Activated T-cell treated with anti-CD3 and anti-CD28 coated beads, Interleukin-2, amount 50 U/mL, for 72 hours (primary cell): ENCODE measurements around the gene MYEF2. TPM values are rescaled to one million over a fixed set of nuclear protein-coding genes. Genes with fewer than 3 reads are reported as not detected.

Experiments
- ATAC-seq, 2 donors: fragments of 150-1000 bp; cut with Tn5 transposase; replicated peaks in 1 of 2; 2 replicates each; pipeline ENCODE4 v1.10.0; 2021; ENCODE audit warnings: moderate library complexity in 2 of 2, mild to moderate bottlenecking in 1 of 2
- DNase-seq, 2 donors: peaks; one replicate each; pipeline ENCODE4 v3.0.0; 2021 to 2022; ENCODE audit warnings: mixed read lengths in 1 of 2
- H3K27ac Mint-ChIP-seq: one replicate; pipeline ENCODE4 v1.8.0; 2022; ENCODE audit warnings: mild to moderate bottlenecking, moderate library complexity, mixed read lengths
- H3K27me3 Mint-ChIP-seq: one replicate; pipeline ENCODE4 v1.8.0; 2022; ENCODE audit warnings: low read depth, mixed read lengths
- H3K36me3 Mint-ChIP-seq, 2 donors: one replicate each; pipeline ENCODE4 v1.8.0; 2022; ENCODE audit warnings: mixed read lengths in 2 of 2, mild to moderate bottlenecking in 1 of 2; ENCODE audit not compliant: insufficient read depth in 2 of 2
- H3K4me1 Mint-ChIP-seq: one replicate; pipeline ENCODE4 v1.8.0; 2022; ENCODE audit warnings: low read depth, mixed read lengths
- H3K4me3 Mint-ChIP-seq, 2 donors: one replicate each; pipeline ENCODE4 v1.8.0; 2022; ENCODE audit warnings: mild to moderate bottlenecking in 2 of 2, mixed read lengths in 2 of 2, moderate library complexity in 2 of 2
- H3K9me3 Mint-ChIP-seq, 2 donors: one replicate each; pipeline ENCODE4 v1.8.0; 2022; ENCODE audit warnings: mixed read lengths in 2 of 2
- total RNA-seq, 2 donors: library from RNA; stranded (reverse); gene quantifications; one replicate each; pipeline ENCODE4 v1.2.3, GENCODE V29; 2022

Gene MYEF2
- total RNA-seq, 2 donors from 2014 or later, result 44.2 to 47.6 TPM

DNA sequence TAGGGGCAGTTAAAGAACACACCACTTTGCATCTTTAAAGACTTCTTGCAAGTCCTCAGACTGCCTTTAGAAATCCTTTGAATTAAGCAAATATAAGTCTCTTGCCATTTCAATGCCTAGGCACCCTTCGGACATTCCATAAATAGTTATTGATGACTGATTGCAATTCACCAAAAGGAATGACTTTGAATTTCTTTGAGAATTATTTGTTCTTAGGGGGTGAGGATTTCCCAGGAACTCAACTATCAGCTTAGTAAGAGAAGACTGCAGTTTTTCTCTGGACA is 495 bp upstream of the MYEF2 start:
- ATAC-seq (no peak), DNase-seq (no peak)
- Mint-ChIP-seq H3K27ac (no peak overlapping the region), H3K36me3 (peaks cover 2% of the 10 kb centered on the region in 2 donors), H3K9me3 (no peaks in the 10 kb centered on the region), H3K27me3 (peaks cover 22% of the 10 kb centered on the region), H3K4me1 (peaks cover 23% of the 10 kb centered on the region), H3K4me3 (peak overlapping the region; percentile 31 to 53)

DNA sequence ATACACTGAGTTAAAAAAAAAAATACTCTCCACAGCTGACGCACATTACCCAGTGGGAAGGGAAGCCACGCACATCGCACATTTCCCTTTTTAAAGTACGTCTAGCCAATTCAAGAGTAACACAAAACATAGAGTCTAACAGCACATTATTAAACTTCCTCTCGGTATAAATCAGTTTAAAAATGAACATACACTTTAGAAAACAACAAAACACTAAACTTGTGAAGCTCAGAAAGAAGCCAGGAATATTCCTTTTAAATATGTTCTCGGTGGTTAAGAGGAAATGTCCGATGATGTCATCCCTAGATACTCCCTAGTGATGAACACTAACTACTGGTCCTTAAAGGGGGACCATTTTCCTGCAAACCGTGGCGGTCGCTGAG is 721 bp downstream of the MYEF2 start:
- peak overlapping the region; percentile 84 to 95 for H3K4me3 Mint-ChIP-seq
- peaks cover 2 to 3% of the 10 kb centered on the region in 2 donors for H3K9me3 Mint-ChIP-seq
- peak overlapping the region; percentile 90 for H3K27ac Mint-ChIP-seq
- ATAC-seq, result peak; percentile 67 to 74
- peaks cover 5 to 10% of the 10 kb centered on the region in 2 donors for H3K36me3 Mint-ChIP-seq
- peaks cover 21% of the 10 kb centered on the region for H3K27me3 Mint-ChIP-seq
- peaks cover 23% of the 10 kb centered on the region for H3K4me1 Mint-ChIP-seq
- no peak for DNase-seq

DNA sequence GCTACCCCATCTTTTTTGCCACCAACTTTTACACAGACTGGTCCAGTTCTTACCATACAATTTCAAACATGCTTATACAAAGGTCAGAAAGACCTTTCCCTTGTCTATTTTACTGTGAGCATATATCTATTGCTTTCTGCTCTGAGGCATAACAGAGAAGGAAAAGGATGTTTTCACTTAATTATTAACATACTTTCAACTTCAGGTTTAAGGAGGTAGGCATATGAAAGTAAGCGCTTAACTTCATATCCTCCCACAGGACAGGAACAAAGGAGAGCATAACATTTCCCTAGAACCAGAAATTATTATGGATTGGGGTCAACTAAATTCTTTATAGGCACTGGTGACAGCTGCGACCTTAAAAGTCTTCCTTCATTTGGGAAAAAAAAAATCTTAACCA is 1.1 kb downstream of the MYEF2 start:
- Mint-ChIP-seq H3K9me3 (peaks cover 3 to 4% of the 10 kb centered on the region in 2 donors), H3K36me3 (peaks cover 5 to 12% of the 10 kb centered on the region in 2 donors), H3K27me3 (peaks cover 17% of the 10 kb centered on the region), H3K4me1 (peaks cover 23% of the 10 kb centered on the region), H3K4me3 (peak overlapping the region; percentile 84 to 95), H3K27ac (peak overlapping the region; percentile 90)
- no peak for DNase-seq
- no peak for ATAC-seq

DNA sequence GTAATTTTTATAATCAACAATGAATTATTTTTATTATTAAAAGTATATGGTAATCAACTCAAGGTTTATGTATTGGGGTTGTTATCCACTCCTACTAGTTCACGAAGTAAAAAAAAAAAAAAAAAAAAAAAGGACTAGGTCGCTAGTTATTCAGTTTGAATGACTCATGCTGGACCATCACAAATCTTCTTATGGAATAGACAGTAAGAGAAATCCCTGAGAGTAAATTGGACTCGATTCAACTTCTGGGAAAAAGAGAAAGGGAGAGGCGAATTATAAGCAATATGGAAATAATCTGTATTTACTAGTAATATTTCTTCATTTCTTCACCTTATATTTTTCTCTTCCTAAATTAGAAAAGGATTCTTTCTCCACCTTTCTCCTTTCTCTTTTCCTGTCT is 2.0 kb downstream of the MYEF2 start:
- H3K27ac Mint-ChIP-seq, result no peak overlapping the region
- no peak for DNase-seq
- H3K9me3 Mint-ChIP-seq, result peaks cover 3 to 4% of the 10 kb centered on the region in 2 donors
- peaks cover 5 to 12% of the 10 kb centered on the region in 2 donors for H3K36me3 Mint-ChIP-seq
- H3K4me1 Mint-ChIP-seq, result peaks cover 23% of the 10 kb centered on the region
- peaks cover 9% of the 10 kb centered on the region for H3K27me3 Mint-ChIP-seq
- H3K4me3 Mint-ChIP-seq, result no peak overlapping the region
- no peak for ATAC-seq

DNA sequence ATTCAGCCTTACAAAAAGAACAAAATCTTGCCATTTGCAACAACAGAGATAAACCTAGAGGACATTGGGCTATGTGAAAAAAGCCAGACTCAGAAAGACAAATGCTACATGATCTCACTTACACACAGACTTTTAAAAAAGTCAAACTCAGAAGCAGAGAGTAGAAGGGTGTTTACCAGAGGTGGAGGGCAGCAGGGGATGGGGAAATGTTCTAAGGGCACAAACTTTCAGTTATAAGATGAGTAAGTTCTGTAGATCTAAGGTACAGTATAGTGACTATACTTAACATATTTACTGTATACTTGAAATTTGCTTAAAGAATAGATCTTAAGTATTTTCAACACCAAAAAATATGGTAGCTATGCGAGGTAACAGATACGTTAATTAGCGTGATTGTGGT is 3.0 kb downstream of the MYEF2 start:
- Mint-ChIP-seq H3K9me3 (peaks cover 3 to 4% of the 10 kb centered on the region in 2 donors), H3K4me3 (no peak overlapping the region), H3K4me1 (peaks cover 23% of the 10 kb centered on the region), H3K27me3 (no peaks in the 10 kb centered on the region), H3K27ac (no peak overlapping the region), H3K36me3 (peaks cover 5 to 12% of the 10 kb centered on the region in 2 donors)
- DNase-seq, result no peak
- peak; percentile 27 to 31 for ATAC-seq

DNA sequence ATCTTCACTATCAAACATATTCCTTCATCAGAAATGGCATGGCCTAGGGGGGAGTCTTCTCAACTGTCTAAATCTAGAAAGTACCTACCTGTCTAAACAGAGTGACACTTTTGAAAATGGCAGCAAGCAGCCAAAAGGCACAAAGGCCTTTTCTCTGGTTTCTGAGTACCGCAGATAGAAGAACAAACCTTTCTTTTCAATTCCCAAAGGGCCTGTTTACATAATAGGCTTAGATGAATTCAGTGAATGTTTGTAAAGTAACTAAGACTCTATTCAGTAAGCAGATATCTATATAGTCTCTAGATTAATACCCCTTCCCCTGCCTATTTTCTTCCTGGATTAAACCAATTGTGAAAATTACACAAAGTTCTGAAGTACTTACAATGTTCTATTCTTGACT is 7.1 kb downstream of the MYEF2 start:
- peaks cover 3 to 4% of the 10 kb centered on the region in 2 donors for H3K9me3 Mint-ChIP-seq
- no peak overlapping the region for H3K27ac Mint-ChIP-seq
- no peaks in the 10 kb centered on the region for H3K27me3 Mint-ChIP-seq
- ATAC-seq (no peak), DNase-seq (no peak)
- H3K4me3 Mint-ChIP-seq, result no peak overlapping the region
- H3K36me3 Mint-ChIP-seq, result peaks cover 3 to 16% of the 10 kb centered on the region in 2 donors
- H3K4me1 Mint-ChIP-seq, result peaks cover 13% of the 10 kb centered on the region

DNA sequence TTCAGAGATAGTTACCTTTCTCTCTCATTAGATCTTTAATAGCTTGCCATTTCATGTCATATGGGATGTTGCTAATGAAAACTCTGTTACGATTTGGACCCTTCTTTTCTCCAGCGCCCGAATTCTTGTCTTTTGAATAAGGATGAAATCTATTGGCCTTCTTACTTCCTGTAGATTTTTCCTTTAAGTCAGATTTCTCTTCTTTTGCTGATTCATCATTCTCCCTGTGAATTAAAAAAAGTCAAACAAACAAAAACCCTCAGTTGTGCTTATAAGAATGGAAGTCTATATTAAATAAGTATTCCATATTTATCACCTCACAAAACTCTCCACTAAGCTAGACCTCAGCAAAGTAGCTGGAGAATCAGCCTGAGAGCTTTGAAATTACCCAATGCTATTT is 9.5 kb downstream of the MYEF2 start:
- Mint-ChIP-seq H3K27me3 (no peaks in the 10 kb centered on the region), H3K4me3 (no peak overlapping the region), H3K27ac (no peak overlapping the region), H3K4me1 (no peaks in the 10 kb centered on the region), H3K36me3 (peaks cover 5 to 18% of the 10 kb centered on the region in 2 donors), H3K9me3 (peaks cover 3 to 4% of the 10 kb centered on the region in 2 donors)
- DNase-seq (no peak), ATAC-seq (no peak)

DNA sequence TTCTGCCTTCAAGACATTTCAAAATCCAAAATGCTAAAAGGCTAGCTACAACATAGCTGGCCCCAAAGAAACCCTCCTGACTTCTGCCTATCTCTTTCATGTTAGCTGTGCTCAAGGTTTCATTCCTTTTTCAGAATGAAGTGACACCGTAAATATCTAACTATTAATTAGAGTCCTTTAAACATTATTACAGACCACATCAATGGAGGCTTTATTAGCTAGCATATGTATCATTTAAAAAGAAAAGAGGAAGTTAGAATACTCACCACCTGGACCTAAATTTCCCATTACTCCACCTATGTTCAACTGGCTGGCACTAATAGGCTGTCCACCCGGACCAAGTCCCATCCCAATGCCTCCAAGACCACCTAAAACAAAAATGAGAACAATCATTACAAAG is 24.6 kb downstream of the MYEF2 start:
- Mint-ChIP-seq H3K9me3 (no peaks in the 10 kb centered on the region), H3K27me3 (no peaks in the 10 kb centered on the region), H3K4me1 (no peaks in the 10 kb centered on the region), H3K36me3 (peaks cover 2 to 9% of the 10 kb centered on the region in 2 donors), H3K4me3 (no peak overlapping the region), H3K27ac (no peak overlapping the region)
- no peak for ATAC-seq
- no peak for DNase-seq

DNA sequence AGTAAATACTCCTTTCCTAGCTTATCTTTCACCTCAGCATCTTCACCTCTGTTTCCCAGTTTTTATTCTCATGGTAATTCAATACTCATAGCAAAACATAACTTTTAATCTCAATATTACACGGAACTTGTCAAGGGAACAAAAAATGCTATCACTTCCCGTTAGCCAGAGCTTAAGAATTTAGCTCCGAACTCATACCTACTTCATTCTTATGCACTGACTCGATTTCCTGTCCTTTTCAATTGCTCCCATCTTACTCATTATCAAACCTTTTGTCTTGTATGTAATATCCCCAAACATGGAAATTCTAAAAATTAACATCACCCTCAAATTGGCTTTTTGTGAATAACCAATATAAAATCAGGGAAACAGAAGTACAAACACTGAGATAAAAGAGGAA is 28.2 kb downstream of the MYEF2 start:
- no peak overlapping the region for H3K4me3 Mint-ChIP-seq
- no peaks in the 10 kb centered on the region for H3K4me1 Mint-ChIP-seq
- H3K27me3 Mint-ChIP-seq, result no peaks in the 10 kb centered on the region
- DNase-seq (no peak), ATAC-seq (no peak)
- peaks cover 2 to 9% of the 10 kb centered on the region in 2 donors for H3K36me3 Mint-ChIP-seq
- no peaks in the 10 kb centered on the region for H3K9me3 Mint-ChIP-seq
- H3K27ac Mint-ChIP-seq, result no peak overlapping the region

DNA sequence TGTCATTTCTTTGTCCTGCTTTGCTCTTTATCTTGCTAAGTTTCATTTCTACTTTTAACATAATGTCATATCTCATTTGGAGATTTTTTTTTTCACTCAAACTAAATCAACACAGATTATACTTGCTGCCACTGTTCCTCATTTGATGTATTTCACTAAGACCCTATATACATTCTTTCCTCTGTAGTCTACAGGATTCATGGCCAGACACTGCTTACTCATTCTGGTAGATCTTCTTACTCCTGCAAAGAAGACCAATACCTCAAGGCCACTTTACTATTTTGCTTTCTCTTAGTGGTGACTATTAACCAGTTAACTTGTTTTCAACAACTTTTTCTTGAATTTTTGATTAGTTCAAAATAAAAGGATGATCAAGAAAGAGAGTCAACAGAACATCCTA is 30.7 kb downstream of the MYEF2 start:
- H3K36me3 Mint-ChIP-seq, result peaks cover 2 to 6% of the 10 kb centered on the region in 2 donors
- DNase-seq (no peak), ATAC-seq (no peak)
- no peaks in the 10 kb centered on the region for H3K4me1 Mint-ChIP-seq
- no peak overlapping the region for H3K27ac Mint-ChIP-seq
- H3K4me3 Mint-ChIP-seq, result no peak overlapping the region
- no peaks in the 10 kb centered on the region for H3K27me3 Mint-ChIP-seq
- no peaks in the 10 kb centered on the region for H3K9me3 Mint-ChIP-seq

DNA sequence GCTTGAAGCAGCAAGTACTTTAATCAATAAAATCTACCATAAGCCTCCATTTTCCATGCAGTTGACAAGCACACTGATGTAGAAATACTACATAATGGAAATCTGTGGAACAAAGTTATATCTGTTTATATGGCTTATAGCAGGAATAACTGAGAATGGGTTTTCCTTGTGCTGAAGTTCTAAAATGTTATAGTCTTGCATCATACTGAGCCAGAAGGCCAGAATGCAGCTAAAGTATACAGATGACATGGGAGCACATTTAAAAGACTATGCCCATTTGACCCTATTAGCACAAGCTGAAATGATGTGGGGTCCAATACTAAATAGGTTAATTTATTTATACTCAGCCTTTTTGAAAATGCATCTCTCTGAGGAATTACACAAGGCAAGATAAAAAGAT is 32.2 kb downstream of the MYEF2 start:
- Mint-ChIP-seq H3K4me1 (no peaks in the 10 kb centered on the region), H3K27ac (no peak overlapping the region), H3K9me3 (no peaks in the 10 kb centered on the region), H3K4me3 (no peak overlapping the region), H3K36me3 (peaks cover 0 to 2% of the 10 kb centered on the region in 2 donors), H3K27me3 (no peaks in the 10 kb centered on the region)
- DNase-seq (no peak), ATAC-seq (no peak)

DNA sequence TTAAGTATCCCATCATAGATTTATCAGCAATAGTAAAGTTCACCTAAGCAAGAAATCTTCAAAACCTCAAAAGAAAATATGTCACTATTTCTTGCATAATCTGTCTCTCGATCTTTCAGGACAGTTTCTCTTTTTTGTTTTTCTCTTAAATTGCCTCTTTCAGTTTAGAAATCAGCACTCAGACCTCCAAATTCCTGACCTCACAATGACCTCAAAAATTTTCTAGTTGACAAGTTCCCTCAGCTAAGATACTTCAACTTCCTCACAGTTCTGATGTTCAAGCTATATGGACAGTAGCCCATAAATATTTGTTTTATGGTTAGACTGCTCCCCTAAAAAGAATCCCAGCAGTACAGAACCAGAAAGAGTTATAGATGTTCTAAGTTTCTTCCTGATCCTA is 33.2 kb downstream of the MYEF2 start:
- Mint-ChIP-seq H3K9me3 (no peaks in the 10 kb centered on the region), H3K27ac (no peak overlapping the region), H3K4me1 (no peaks in the 10 kb centered on the region), H3K36me3 (peaks cover 0 to 2% of the 10 kb centered on the region in 2 donors), H3K27me3 (no peaks in the 10 kb centered on the region), H3K4me3 (no peak overlapping the region)
- DNase-seq (no peak), ATAC-seq (no peak)

DNA sequence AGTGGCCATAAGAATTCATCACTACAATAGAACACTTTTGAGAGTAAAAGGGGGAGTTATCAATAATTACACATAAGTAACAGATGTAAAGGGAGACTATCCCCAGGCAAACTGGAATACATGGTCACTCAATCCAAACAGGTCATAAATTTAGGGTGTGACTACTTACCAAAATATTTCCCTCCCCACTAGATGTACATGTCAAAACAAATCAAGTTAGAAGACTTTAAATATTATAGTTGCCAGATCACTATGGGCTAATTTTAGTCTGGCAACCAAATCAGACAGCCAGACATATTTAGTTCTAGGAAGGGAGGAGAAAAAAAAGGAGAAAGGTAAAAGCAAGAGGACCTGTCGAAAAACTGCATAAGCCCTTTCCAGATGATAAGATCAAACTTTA is 34.2 kb downstream of the MYEF2 start:
- Mint-ChIP-seq H3K4me3 (no peak overlapping the region), H3K27me3 (no peaks in the 10 kb centered on the region), H3K27ac (no peak overlapping the region), H3K4me1 (no peaks in the 10 kb centered on the region), H3K9me3 (no peaks in the 10 kb centered on the region), H3K36me3 (no peaks in the 10 kb centered on the region)
- DNase-seq, result no peak
- no peak for ATAC-seq

DNA sequence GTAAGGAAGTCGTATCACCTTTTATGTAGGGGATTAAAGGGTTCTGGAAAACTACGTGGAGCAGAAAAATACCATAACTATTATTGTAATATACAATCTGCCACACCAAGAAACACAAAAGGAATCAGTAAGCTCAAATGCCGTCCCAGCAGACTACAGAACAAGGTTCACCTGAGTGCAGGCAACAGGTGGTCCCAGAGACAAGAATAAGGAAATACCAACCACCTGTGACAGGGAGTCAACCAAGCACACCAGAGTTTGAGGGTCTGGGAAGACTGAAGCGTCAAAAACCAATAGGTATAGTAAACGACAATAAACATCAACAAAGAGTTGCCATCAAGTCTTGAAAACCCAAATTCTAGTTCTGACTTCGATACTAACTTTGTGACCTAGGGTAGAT is 45.2 kb downstream of the MYEF2 start:
- no peaks in the 10 kb centered on the region for H3K36me3 Mint-ChIP-seq
- peaks cover 6% of the 10 kb centered on the region for H3K27me3 Mint-ChIP-seq
- ATAC-seq, result no peak
- no peaks in the 10 kb centered on the region for H3K9me3 Mint-ChIP-seq
- no peaks in the 10 kb centered on the region for H3K4me1 Mint-ChIP-seq
- H3K4me3 Mint-ChIP-seq, result no peak overlapping the region
- no peak overlapping the region for H3K27ac Mint-ChIP-seq
- DNase-seq, result no peak
